Measurements from ENCODE around the gene PSAPL1.

PSAPL1 gene

DNA sequence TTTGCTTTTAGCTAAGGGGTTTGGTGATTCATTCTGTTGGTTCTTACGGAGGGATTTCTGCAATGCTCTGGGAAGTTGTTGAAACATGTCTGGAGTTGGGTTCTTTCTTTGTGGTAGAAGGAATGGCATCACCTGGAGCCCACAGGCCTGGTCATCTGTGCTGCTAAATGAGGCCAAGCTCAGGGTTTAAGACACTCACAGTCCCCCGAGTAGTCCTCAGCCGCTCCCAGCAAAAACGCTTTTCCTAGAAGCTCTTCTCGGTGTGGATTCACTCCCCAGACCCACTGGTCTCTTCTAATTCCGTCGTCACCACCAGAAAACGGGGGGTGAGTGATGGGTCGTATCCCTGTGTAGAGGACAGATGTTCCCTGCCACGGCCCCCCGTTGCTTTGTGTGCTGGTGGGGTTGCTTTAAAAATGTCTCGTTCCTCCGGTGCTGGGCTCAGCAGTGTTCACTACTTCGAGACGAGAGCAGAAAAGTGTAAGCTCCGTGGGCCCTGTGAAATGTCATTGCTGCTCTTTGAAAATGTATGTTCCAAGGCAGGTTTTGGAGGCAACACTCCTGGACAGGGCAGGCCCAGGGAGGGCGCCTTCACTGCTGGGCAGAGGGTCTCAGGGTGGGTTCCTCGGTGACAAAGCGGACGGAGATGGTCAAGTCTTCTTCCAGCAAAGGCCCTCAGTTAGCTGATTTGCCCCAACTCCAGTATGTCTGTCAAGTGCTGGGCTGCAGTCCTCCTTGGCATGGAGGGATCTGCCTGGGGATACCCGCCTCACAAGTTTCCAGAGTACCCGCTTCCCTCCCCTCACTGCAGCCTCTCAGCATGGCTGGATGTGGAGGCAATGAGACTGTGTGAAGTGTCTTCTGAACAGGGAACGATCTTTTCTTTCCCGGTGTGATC lies 37.3 kb downstream of the PSAPL1 start:
- no peak for DNase-seq (ENCODE audit: low spot score)

DNA sequence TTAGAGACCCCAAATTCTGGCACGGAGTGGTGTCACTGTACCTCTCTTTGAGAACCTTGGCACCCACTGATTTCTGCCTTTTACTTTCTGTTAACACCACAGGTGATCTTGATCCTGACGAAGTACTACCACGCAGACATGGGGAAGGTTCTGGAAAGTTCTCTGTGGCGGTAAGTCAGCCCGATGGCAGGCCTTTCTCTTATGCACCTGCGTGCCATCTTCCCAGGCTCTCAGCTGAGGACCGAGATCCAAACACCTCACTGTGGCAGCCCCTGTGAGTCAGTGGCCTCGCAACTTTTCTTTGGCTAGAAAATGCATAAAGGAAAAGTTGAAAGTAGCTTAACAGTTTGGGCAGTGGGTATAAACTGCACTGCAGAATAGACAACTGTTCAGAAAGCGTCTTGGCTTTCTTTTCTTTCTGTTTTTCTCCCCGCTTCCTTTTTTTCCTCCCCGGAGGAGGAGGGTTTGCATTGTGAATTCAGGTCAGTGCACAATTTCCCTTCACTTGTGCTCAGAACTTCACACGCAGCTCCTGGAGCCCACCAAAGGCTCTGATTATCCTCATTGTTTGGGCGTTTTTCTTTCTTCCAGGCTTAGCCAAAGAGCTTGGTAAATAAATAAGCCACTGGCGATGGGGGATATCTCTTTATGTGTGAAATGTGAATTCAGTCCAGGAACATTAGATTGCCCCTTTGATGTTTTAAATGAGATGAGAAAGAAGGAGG lies 38.4 kb downstream of the PSAPL1 start:
- no peak for DNase-seq (ENCODE audit: low spot score)

DNA sequence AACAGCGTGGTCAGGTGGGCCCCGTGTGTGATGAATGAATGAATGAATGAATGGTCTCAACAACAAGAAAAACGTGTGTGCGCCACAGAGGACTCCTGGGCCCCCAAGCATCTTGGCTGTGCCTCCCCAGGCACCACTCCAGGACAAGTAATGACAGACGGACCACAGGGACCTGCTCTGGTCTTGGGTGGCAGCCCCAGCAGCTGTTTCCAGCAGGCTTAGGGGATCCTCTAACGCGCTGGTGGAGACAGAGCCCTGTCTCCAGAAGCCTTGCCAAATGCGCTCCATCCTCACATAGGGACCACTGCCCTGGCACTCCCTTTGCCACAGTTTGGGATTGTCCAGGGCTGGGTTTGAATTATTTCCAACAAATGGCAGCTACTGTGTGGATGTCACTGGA lies 39.1 kb downstream of the PSAPL1 start:
- no peak for DNase-seq (ENCODE audit: low spot score)

DNA sequence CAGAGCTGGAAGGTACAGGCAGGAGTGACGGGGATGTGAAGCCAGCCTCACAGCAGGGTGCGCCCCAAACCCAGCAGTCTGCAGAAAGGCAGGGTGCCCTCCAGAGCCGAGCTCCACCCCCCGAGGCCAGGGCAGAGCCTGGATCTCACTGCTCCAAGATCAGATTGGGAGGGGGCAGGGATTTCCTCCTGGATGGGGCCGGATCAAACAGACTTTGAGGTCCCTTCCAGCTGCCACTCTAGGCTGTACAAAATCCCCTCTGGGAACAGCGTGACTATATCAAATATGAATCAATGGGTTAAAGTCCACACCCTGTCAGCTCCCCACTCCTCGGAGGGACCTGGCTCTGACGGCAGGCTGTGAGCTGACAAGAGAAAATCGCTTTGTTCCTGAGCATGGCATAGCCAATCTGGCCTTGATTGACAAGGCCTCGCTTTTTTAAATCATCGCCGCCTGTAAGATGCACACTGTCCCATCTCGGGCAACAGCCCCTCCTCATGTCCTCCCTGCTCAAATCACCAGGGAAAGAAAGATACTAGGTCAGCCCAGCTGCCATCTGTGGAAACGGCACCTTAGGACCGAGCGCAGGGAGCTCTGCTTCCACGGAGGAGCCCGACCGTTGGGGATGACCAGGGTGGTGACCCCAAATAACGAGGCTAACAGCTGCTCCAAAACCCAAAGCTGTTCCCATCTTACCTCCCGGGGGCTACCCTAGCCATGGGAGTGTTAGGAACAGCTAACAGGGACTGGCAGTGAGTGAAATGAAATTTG lies 39.9 kb downstream of the PSAPL1 start:
- DNase-seq (ENCODE audit: low spot score): no peak

DNA sequence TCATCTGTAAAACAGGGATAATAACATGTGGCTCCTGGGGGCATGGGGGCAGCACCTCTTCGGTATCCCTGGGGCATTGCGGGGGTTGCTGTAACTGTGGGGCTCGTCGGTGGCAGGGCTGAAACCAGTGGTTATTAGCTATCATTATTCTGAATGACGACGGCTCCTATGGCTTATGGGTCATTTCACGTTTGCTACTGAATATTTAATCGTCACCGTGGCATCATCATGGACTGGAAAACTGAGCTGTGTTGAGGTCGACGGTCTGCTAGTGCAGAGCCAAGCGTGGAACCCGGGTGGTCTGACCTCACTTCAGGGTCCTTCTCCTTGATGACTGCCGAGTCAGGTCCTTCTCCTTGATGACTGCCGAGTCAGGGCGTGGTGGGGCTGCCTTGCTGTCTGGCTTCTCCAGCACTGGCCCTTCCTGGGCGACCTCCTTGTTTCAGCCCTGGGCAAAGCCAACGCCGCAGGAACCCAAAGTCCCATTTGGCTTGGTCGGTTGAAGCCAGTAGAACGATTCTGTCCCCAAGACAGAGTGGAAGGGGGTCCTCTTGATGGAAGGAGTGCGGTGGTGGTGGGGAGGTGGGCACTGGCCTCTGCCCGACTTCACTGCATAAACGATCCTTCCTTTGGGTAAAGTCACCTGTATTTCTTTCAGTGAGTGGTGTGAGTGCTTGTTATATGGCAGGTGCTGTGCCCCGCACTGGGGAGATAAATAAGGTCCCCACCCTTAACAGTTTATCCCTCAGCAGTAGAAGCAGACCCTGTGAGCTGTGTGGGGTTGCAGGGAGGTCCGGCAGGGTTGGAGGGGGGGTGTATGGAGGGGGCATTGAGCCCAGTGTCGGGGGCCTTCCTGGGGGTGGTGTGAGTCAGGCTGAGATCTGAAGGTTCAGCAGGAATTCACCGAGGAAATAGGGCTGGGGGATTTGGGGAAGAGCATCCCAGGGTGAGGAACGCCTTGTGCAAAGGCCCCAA lies 40.8 kb downstream of the PSAPL1 start:
- no peak for DNase-seq (ENCODE audit: low spot score)

DNA sequence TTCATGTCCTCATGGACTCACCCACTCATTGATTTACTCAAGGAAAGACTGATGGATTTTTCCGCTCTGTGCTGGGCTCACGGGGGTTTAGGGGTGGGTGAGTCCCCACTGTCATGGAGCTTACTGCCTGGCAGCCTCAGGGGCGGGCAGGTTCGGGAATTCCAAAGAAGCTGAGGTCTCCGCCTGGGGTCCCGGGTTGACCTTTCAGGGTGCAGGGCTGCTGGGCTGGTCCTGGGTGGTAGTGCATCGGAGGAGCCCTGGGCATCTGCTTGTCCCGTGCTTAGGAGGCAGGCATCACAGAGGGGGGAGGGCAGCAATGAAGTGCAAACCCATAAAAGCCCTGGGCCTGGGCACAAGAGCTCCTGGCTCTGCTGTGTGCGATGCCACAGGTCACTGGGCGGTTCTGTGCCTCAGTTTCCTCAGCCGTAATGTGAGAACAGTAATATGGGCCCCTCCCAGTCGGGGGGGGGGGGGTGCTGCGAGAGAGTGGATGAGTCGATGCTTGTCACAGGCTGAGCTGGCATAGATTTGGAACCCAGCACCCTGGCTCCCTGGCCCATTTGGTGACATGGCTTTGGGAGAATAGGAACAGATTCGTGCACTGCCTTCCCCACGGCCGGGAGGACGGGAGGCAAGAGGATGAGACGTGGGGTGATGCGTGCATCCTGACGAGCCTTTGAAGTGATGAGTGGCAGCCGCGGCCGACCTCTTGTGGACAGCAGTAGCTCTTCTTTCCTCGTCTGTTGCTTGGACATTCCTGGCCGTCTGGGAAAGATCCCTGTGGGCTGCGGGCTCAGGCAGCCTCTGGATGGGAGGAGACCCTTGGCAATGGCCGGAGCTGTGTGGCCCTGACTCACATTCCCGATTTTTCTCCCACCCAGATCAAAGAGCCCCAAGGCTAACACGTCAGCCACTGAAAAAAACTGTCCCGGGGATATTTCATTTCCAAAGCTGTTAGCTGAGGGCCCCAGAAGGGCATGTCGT lies 42.0 kb downstream of the PSAPL1 start:
- DNase-seq (ENCODE audit: low spot score): no peak

DNA sequence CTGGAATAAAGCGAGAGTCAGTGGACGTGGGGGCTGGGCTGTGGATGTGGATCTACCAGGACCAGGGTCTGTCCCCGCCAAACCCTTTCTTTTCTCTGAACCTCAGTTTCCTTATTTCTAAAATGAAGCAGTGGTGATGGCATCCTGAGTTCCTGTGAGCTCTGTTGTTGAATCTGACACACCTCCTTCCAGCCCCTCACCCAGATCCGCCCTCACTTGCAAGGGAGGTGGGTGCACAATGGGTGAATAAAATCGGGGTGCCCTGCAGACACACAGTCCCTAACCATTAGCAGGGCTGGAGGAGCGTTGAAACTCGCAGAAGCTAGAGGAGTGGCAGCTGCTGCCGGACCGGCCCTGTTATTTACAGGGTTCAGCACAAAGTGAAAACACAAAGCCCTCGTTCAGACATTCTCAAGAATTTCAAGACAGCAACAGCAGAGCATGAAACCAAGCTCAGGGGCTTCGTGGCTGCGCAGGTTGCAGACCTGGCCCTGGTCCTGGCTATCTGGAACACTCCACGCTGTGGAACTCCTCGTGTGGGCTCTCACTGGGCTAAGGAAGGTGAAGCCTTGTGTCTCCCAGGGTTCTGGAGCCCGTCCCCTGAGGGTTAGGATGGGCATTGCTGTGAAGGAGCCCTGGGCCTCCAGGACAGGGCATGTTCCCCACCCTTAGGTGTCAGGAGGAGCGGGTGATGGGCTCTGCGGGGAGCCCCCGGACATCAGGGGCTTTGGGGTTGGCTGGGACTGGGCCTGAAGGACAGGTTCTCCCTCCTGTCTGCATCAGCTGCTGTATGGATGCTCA lies 42.9 kb downstream of the PSAPL1 start:
- DNase-seq (ENCODE audit: low spot score): no peak

DNA sequence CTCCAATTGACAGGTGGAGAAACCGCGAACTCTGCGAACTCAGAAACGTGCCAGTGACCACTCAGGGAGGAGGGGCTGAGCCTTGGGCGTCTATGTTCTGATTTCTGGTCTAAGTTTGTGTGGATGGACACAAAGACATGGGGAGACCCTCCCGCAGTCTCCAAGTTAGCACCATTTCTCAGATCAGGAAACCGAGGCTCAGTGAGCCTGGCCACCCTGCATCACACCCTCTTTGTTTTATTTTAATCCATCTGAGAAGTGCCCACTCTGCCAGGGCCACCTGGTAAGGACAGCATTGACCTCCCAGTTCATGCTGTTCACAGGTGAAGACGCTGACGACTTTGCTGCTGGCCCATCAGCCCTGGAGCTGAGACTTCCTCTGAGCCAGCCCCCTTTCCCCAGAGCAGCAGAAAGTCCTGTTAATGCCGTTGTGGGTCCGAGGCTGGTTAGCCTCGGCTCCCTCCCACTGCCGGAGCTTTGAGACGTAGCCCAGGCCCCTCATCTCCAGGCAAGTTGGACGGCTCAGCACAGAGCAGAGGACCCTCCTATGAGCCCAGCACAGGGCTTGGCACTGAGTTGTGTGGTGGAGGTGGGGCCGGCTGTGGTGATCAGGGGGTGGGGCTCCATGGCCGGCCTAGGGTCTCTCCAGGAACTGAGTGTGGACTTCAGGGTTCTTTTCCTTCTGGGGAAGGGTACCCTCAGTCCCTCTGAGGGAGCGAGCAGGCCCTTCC lies 43.7 kb downstream of the PSAPL1 start:
- DNase-seq (ENCODE audit: low spot score): no peak

DNA sequence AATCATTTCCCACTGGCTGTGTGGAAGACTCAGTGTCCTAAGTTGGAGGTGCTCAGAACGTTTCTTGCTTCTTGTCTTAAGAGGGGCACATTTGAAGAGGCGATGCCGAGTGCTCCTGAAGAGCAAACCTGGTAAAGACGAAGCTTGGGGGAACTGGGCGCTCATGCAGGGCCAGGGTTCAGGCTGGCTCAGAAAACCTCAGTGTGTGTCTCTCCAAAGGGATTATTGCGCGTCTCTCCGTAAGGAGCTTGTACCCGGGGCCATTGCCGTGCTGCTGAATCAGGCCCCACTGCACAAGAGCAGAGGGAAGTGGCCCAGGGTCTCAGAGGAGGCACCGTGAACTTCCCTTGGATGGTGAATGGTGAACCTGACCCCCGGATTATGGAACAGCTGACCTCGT lies 44.4 kb downstream of the PSAPL1 start:
- no peak for DNase-seq (ENCODE audit: low spot score)

DNA sequence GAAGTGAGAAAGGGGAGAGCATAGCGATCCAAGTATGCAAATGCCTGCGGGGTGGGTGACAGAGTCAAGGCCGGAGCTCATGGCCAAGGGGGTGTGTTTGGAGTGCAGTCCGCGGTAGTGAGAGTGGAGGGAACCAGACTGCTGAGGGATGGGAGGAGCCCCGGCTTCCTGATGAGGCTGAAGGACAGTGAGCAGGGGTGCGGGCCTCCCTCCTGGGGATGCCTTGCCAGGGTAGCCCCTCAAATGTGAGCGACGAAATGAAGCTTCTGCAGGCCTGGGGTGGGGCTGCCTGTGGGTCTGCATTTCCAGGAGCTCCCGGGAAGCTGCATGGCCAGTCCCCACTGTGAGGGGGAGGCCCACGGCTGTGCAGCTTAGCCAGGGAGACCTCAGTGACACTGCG lies 45.0 kb downstream of the PSAPL1 start:
- DNase-seq (ENCODE audit: low spot score): no peak

DNA sequence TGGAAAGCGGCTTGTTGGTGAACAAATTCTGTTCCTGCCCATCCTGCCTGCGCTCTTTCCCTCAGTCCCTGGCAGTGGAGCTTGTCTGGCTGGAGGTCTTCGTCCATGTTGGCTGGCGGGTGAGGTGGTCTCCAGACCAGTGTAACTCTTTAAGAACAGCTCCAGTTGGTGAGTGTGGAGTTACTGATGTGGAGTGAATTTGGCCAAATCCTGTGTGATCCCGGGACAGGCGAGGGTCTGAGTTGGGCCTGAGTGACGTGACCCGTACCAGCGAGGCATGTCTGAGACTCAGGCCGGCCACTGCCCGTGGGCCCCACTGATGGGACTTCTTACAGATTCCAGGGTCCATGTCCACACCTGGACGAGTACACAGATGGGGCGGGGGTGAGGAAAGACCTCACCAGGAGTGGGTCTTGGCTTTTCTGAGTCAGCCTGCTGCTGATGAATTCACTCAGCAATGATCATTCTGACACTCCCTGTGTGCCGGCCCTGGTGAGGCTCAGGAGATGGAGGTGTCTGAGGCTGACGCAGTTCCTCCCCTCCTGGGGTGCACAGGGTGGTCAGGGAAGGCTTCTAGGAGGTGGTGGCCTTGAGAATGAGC lies 45.5 kb downstream of the PSAPL1 start:
- no peak for DNase-seq (ENCODE audit: low spot score)

DNA sequence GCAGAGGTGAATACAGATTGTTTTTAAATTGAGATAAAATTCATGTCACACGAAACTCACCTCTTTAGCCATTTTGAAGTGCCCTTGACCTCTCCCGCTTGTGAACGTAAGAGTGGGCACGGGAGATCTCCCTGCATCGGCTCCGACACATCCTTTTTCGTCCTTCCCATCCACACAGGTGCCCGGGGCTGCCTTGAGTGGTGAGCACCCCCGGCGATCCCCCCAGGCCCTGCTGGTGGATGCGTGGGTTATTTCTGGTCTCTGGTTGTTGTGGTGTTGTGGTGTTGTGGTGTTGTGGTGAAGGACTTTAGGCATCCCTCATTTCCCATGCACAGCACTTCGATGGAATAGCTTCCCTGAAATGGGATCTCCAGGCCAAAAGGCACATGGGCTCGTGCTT lies 46.1 kb downstream of the PSAPL1 start:
- no peak for DNase-seq (ENCODE audit: low spot score)

DNA sequence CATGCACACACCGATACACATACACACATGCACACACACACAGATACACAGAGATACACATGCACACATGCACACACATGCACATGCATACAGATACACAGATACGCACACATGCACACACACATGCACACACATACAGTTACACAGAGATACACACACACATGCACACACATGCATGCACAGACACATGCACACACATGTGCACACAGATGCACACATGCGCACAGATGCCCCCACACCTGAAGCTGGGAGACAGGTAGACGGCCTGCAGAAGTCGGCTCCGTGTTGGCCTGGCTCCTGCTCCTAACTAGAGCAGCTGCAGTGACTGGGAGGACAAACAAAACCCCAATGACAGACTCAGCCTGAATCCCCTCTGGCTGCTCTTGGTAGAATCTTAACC lies 46.8 kb downstream of the PSAPL1 start:
- DNase-seq (ENCODE audit: low spot score): no peak

DNA sequence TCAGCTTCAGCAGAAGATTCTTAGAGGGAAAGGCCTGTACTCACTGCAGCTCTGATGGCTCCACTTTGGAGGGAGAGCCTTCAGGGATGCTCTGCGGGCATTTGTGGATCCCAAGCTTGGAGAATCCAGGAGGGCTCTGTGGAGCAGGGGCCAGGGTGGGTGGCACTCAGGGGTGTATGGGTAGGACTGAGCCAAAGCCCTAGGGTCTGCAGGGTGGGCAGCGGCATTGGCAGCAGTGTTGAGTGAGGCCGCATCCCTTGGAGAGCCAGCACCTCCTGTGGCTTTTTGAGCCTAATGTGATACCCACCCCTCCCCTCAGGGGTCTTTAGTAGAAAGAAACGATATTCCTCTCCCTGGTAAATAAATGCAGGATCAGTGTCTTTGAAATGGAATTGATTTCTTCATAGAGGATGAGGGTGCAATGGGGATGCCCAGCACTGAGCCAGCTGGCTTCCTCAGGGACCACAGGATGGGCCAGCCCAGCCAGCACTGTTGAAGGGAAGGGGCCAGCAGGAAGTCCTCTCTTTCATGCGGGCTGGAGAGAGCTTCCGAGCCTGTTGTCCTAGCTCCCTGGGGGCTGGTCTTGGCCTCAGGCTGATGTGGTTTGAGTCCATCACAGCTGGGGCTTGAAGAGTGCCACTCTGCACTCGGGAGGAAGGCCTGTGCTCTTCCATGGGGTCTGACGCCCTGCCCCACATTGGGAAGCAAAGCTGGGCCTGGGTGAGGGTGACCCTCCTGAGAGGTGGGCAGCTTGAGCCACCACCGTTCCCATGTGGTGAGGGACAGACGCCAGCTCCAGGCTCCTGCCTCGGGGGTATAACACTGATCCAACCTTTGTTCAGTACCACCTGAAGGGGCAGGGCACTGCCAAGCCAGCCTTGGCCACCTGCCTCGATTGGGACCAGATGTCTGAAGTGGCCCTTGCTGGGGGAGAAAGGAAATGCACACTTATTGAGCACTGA lies 49.5 kb downstream of the PSAPL1 start:
- DNase-seq (ENCODE audit: low spot score): no peak

DNA sequence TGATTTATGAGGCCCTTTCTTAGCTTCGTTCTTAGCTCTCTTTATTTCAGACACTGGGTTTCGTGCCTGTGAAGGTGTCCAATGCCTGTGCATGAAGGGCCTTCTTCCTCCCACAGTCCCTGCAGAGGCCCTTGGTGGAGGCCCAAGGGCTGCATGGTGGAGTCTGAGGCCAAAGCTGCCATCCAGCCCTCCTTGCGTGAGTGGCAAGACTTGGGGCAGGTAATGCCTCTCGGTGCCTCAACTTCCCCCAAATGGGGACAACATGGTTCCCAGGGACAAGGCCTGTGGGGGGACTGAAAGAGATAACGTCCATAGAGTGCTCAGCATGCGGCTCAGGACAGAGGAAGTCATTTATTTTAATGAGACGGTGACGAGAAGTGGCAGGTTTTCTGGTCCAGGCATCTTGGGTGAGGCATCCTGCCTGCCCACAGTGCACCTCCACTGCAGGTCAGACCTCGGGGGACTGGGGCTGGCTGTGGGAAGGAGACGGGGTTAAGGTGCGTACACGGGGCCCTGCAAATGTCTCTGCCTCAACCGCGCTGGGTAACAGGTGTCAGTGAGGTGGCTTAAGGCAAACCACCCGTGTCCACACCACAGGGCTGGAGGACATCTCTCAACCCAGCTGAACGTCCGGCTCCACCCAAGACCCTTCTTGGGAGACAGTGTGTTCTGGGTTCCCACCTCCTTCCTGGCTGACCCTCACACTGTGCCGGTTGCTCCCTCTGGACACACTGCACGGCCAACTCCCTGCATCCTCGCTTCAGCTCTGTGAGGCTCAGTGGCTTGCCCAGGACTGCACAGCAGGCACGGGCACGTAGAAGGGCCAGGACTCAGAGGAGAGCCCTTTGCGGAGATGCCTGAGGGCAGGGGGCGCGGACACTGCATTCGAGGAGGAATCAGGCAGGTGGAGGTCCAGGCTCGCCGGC lies 50.5 kb downstream of the PSAPL1 start:
- DNase-seq (ENCODE audit: low spot score): no peak

DNA sequence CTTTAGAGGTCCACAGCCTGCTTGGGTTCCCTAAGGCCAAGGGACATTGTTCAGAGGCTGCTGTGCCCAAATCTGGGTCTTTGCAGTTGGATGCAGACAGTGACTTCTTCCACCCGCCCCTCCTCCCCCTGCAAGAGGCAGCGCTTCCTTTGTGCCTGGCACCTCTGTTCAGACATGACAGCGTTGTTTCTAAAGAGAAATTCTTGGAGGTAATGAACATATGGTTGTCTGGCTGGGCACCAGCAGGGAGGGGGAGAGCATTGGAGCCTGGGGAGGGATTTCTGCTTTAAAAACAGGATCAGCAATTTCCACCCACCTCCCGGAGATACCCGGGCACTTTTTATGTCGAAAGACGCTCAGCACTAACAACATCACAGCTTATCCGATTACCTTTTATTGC lies 51.5 kb downstream of the PSAPL1 start:
- no peak for DNase-seq (ENCODE audit: low spot score)
